Body of pancreas (tissue), 4 donors: ENCODE data around the gene TSHZ2.

Experiments used
- CTCF ChIP-seq, 7 experiments: fragments of 450-650 bp in 4 of 7; fragments of 200-600 bp in 3 of 7; sonication (generic) in 3 of 7; IDR thresholded peaks; one replicate each; pipeline ENCODE4 v1.5.1; 2016 to 2019; ENCODE audit warnings: antibody characterized with exemption in 7 of 7
- POLR2A ChIP-seq, 3 donors: fragments of 450-650 bp; IDR thresholded peaks; one replicate each; pipeline ENCODE4 v1.6.1; 2016; ENCODE audit warnings: antibody characterized with exemption in 3 of 3, mild to moderate bottlenecking in 2 of 3

GRCh38 chr20:53097371-53097770 is 125.2 kb downstream of the TSHZ2 start:
- TF ChIP-seq CTCF (IDR thresholded peaks at IDR 0.05) = no peak
- TF ChIP-seq POLR2A (IDR thresholded peaks at IDR 0.05) = no peak
